AG08396 (cell line): ENCODE measurements around the gene MACROD2.
"Not testable (repeated sequence)": the region's sequence is repeated elsewhere in the genome, so short reads cannot be mapped to it uniquely, and the experiment has no call there.

Source experiments
- DNase-seq: peaks from one replicate; pipeline ENCODE4 v3.0.0; 2012; ENCODE audit warnings: low spot score, mixed read lengths

The MACROD2 gene

DNA sequence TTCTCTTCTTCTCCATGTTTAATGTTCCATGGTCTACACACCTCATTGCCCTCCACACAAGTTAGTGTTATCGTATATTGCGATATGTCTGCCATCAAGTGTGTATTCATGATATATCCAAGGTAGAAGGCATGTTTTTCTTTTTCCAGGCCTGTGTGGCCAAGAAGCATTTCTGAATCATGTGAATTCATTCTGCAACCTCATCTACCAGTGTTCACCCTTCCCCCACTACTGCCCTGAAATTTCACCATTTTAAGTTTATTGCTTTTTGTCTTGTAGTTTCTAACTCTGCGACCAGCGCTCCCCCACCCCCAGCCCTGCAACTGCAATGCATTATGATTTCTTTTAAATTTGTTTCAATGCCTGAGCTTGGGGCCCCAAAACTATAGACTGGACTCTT, 960.1 kb downstream of the MACROD2 start:
- DNase-seq, result no peak

DNA sequence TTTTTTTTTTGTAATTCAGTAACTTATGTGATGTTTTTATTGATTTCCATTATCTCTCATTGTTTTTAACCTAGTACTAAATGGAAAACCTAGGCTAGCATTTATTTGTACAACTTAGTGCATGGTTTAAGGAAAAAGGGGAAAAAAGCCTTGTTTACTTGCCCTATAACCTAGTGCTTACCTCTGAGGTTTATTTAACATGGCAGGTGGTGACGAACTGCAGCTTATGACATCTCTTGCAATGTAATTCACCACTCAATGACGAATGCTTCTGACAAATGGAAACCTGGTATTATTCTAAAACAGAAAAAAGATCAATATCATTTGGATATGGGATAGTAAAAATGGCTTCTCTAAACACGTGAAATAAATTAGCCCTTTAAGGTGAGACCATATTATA, 960.7 kb downstream of the MACROD2 start:
- DNase-seq, result no peak

DNA sequence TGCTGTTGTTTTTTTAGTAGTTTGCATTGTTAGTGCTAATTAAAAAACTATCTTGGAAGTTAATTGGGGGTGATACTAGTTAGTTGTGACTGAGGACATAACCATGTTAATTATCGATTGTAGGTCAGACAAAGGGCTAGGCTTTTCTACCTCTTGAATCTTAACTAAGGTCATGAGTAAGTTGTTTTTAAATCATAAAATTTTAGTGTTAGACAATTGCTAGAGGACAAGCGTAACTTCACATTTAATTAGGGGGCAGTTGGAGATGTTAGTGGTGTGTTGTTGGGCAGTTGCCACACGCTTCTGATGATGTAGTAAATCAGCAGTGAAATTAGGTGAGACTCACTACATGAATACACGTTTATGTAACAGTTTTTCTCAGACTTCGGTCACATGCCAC, 961.2 kb downstream of the MACROD2 start:
- DNase-seq, result no peak

DNA sequence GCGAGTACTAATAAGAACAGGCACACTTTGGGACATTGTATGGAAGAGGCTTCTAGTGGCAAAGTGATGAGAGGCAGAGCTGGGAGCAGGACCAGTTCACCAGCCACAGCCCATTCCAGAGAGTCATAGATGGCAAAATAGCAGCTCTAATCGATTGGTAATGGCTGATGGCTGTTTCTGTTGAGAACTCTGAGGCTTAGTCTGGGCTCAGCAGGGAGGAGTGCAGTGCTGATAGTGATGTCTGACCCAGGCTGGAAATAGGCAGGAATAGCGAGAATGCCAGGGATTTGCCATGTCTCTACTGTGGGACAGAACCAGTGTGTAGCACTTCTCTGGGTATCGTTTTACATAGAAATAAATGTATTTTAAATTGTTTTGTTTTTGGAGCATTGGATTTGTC, 962.1 kb downstream of the MACROD2 start:
- DNase-seq, result no peak

DNA sequence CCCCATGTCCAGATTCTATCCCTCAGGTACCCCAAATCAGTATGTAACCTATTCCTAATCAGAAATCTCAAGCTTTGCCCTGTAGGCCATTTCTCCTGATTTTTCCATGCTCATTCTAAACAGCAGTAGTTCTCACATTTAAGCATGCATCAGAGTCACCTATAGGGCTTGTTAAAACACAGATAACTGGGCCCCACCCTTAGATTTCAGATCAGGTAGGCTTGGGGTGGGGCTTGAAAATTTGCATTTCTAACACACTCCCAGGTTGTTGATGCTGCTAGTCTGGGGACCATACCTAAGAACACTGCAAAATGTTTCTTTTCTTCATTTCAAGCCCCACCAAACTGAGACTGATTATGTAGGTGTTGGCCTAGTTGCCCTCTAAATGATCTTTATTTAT, 963.3 kb downstream of the MACROD2 start:
- DNase-seq, result no peak

DNA sequence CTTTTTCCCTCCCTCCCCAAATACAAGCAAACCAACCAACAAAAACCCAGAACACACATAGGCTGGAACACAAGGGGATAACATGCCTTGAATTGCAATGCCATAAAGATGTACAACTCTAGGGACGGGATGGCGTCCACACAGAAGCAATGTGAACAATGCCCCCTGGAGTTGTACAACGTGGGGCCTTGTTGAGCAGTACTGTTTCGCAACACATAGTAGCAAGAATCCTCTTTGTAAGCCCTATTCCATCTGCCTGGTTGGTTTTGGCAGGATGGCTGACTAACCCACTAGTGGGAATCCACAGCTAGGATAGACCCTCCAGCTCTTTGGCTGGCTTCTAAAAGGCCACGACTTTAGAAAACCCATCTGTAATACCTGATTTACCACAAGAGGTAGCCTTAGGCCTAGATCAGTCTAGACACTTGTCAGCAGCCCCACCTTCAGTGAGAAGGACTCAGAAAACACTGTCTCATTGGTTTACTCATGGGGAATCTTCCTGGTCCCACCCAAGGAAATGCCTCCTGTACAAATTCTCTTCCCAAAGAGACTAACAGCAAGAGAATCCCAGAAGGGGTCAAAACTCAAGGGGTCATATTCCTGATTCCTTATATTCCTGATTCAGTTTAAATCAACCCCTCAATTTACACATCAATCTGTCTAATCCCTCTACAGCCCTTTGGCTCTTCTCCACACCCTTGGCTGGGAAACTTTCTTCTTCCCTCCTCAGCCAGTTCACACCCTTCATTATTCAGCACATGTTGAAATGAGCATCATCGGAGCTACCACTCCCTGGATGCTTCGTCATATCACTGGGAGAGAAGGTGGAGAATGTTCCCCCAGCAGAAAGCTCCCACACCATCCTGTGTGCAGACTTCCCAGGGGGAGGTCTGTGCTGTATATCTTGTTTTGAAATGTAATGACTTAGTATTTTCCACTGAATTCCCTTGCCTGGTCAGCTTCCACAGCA, 964.5 kb downstream of the MACROD2 start:
- DNase-seq, result no peak

DNA sequence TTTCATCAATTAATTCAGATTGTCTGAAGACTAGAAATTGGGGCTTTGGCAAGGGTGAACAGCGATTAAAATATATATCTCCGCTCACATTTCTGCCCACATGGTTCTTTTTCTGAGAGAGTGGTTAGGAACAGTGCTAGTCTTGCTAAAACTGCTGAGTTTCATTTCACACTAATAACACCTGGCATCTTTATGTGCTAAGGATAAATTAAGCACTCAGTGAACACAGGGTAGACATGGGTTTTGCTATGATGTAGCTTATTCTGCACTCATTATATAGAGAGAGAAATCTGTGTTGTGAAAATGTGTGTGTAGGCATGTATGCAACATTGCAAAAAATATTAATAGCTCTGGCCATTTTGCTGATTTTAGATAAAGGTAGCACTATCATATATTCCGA, 965.5 kb downstream of the MACROD2 start:
- DNase-seq, result no peak

DNA sequence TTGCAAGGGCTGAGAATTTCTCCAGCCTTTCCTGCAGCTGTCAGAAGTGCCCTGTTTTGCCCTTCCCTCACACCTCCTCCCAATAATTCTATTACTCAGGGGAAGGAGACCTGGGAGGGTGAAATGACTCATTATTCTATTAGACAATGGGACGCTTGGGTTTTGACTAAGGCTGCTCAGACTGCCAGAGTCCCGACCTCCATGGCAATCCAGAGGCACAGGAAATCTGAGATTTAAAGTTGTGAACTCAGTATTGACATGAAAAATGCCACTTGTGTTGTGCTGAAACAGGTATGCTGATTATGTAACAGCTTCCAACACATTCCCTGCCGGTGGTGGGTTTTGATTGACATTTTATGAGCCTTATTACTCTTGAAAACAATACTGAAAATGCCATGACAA, 967.9 kb downstream of the MACROD2 start:
- DNase-seq, result peak; percentile 6

DNA sequence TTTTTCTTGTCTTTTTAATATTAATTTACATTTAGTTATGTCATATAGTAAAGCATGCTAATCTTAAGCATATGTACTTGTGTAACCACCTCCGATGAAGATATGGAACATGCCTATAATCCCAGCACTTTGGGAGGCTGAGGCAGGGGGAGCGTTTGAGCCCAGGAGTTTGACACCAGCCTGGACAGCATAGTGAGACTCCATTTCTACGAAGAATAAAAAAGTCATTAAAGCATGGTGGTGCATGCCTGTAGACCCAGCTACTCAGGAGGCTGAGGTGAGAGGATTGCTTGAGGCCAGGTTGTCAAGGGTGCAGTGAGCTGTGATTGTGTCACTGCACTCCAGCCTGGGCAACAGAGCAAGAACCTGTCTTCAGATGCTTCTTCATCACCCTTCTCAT, 970.9 kb downstream of the MACROD2 start:
- no peak for DNase-seq

DNA sequence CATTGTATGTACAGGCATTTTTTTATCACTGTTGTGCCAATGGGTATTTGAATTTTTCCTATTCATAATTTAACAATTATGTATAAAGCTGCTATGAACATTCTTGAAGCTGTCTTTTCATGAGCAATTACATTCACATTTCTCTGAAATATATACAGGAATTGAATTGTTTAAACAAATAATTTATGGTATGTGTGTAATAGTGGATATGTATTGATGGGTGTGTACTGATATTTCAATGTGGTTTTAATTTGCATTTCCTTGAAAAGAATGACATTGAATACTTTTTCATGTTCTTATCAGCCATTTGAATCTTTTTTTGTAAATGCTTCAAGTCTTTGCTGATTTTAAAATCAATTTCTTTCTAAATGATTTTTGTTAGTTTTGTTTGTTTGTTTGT, 971.5 kb downstream of the MACROD2 start:
- DNase-seq, result no peak

DNA sequence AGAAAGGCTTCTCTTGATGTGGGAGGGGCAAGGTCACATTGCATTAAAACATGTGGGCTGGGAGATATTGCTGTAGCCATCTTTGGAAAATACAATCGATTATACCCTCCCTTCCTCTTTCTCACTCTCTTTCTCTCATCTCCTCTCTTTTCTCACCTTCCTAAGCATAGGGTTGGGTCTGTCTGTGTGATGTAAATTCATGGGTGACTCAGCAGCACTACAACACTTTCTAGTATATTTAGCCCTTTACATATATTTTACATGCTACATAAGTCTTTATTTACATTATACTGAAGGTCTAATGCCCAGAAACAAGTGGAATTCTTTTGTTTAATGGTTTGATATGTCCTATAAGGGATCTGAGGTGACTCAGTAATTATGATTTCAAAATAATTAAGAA, 976.9 kb downstream of the MACROD2 start:
- DNase-seq, result no peak

DNA sequence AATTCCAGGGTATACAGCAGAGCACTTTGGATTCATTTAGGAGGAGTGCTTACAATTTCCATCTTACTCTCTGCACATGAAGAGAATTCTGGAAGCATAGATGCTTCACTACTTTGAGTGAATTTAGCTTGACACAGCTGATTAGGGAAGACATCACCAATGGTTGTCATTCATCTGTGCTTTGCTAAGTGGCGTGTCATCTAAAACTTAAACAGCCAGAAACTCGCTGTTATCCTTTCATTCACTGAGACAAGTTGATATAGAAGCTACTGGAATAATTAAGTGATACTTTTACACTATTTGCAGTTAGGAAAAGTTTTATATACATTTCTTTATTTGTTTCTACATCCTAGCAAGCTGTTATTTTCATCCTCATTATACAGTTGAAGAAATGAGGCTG, 977.4 kb downstream of the MACROD2 start:
- DNase-seq, result no peak

DNA sequence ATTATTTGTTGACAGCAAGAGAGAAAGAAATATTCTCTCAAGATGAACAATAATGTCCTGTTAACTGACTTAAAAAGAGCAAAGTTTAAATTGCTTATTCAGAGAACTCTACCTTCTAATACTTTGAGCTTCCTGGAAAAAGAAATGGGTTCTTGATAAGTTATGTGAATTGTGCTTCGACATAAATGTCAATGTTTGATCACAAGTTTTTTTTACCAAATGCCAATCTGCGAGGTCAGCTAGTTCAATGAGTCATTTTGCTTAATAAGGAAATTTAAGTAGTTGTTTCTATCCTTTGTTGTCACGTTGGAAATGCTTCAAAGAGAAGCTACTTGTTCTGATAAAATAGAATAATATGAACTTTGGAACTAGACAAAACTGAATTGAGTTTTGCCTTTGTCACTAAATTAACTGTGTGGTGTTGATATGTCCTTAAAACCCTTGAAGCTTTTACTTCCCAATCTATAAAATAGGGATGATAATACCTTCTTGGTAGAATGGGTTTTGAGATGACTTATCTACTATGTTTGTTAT, 984.2 kb downstream of the MACROD2 start:
- no peak for DNase-seq

DNA sequence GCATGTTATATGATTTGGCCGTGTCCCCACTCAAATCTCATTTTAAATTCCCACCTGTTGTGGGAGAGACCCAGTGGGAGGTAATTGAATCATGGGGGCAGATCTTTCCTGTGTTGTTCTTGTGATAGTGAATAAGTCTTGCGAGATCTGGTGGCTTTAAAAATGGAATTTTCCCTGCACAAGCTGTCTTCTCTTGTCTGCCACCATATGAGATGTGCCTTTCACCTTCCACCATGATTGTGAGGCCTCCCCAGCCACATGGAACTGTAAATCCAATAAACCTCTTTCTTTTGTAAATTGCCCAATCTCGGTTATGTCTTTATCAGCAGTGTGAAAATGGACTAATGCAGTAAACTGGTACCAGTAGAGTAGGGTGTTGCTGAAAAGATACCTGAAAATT, 986.2 kb downstream of the MACROD2 start:
- DNase-seq, result not testable (repeated sequence)

DNA sequence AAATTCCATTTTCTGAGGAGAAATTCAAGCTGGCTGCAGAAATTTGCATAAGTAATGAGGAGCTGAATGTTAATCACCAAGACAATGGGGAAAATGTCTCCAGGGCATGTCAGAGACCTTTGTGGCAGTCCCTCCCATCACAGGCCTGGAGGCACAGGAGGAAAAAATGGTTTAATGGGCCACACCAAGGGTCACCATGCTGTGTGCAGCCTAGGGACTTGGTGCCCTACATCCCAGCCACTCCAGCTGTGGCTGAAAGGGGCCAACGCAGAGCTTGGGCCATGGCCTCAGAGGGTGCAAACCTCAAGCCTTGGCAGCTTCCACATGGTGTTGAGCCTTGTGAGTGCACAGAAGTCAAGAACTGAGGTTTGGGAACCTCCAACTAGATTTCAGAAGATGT, 987.0 kb downstream of the MACROD2 start:
- DNase-seq, result not testable (repeated sequence)

DNA sequence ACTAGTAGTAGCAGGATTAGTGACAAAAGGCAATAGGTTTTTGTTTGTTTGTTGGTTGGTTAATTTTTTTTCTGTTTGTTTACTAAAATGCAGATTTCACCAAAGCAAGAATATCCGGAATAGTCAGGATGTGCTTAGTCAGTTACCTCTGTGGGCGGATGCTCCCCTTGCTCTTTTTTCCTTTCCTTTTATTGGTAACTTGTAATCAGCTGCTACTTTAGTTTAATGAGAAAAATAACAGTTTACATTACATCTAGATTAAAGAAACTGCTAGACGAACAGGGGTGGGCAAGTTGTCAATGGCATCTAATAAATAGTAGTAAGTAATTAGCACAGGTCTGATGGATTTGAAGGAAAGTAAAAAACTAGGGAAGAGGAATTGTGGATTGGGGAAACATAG, 989.0 kb downstream of the MACROD2 start:
- DNase-seq, result no peak

DNA sequence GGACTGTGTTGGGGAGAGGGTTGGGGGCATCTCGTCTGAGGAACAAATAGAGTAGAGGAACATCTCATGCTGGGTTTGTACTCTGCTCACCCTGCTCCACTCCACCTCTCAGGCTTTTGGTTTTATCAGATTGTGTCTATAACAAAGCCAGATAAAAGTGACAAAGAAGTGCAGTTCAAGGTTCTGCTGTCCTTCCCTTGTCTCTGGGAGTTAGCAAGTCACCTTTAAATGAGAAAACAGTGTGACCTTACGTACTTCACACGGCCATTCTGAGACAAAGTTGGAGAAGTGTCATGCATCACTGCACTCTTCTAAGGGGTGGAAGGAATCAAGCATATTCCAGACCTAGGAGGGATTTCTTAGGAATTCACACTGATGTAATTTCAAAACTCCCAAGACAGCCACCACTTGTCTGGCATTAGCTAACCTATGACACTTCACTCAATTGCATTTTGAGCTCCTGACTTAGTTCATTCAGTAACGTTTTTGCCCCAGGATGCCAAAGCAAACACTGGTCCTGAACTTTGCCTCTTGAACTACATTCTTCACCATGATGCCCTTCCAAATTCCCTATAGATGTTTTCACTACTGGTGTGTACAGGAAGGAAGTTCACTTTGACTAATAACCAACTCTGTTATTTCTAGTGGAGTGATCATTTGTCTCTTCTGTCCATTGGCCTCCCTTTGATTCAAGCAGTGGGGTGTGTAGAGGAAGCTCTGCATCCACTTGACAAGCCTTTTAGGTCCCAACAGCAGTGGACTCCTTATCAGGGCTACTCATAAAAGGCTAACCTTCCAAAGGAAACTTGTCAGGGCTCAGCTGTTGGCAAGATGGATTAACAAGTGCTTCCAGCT, 989.7 kb downstream of the MACROD2 start:
- DNase-seq, result no peak

DNA sequence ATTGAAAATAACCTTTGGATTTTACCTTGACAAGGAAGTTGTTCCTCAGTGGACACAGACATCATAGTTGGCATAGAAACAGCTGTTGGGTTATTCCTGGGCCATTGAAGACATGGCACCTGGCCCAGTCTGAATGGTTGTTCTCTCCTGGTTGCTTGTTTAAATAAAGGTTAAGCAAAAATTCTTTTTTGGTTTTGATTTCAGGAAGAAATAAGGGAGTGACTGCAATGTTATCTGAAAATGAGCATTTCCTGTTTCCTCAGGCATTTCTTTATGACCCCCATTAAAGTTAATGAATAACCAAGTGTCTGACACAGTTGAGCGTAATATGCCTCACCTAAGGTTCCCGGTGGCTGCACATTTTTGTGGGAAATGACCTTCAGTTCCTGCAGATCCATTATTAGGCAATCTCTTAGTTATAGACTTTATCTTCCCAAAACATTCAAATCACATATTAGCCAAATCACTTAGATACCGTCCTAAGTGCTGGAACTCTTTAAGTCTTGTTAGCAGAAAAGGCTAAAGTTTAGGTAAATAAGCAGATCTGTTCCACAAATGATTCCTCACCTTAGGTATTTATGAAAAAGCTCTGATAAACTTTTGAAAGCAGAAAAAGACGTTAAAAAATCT, 990.8 kb downstream of the MACROD2 start:
- DNase-seq, result no peak

DNA sequence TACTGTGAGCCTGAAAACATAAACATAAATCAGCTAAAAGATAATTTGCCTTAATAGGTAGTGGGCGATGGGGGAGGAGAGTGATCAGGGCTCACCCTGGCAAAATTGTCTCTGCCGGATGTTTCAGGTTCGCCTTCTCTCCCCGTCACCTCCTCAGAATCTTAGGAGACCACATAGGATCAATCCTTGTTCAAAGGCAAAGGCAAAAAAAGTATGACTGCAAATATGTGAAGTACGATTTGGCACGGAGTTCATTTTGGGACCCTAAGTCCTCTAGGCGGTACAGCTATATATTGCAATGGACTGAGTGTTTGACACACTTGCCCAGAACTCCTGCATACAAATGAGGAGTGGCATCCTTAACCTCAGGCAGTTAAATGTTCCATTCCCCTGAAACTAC, 991.3 kb downstream of the MACROD2 start:
- no peak for DNase-seq

DNA sequence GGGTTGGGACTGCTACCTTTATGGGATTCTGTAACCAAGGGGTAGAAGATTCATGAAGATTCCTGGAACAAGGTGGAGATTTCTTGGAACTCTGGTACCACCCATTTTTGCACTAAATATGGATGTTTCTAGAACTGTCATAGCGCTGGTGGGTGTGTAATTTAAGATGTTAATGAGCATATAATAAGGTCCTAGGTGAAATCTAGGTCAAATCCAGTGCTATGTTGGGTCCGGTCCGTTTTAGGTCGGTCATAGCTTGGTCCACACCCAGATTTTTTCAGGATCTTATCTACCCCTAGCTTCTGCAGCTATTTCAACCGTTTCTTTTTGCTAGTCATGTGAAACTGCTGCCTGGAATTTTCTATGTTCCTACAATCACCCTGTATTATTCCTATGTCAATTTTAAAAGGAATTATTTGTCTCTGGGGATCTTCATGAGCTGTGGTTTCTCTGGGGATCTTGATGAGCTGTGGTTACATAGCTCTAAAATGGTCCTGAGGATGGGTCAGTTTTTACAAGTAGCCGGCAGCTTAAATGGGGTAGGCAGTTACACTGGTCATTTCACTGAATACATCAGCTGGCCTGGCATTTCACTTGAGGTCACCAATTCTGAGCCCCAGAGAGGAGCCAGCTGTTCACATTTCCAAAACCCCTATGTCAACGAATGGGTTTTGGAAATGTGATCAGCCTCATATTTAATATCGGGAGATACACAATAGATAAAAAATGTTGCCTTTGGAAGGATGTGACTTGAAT, 994.4 kb downstream of the MACROD2 start:
- no peak for DNase-seq

DNA sequence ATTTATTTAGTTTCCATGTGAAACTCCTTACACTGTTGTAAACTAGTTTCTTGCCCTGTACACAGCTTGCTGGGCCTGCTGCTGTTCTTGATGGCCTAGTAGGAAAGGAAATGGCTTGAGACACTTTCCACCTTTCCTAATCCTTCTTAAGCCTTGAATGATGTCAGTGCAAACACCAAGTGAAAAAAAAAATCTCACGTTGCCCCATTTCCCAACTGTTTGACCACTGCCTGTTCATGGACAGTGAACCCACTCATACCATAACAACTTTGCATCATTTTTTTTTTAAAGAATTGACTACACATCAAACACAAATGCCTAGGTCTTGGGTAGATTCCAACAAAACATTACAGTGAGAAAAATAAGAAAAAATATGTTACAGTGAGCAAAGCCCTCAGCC, 995.7 kb downstream of the MACROD2 start:
- DNase-seq, result no peak

DNA sequence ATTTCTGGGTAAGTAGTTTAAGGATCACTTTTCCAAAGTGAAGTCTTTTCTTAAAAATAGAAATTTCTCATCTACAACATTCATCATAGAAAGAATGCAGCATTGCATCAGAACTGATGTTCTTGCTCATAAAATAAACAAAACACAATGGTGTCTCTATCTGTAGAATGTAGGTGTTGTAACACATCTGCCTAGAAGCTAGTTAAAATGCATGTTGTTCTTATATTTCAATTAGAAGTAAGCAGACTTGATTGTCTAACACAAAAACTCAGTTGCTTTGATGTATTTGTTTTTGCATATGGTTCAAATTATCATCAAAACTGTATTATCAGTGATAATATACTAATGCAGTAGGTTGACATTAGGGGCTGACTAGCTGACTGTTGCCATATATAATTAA, 996.8 kb downstream of the MACROD2 start:
- no peak for DNase-seq
